Testis (tissue), 3 donors: ENCODE data around the gene CA6. TPM values are rescaled to one million over a fixed set of nuclear protein-coding genes. Genes with fewer than 3 reads are reported as not detected.

ENCODE experiments used
- DNase-seq: peaks from one replicate; pipeline ENCODE4 v3.0.0-alpha.2; 2019
- H3K27ac ChIP-seq, 2 donors: fragments of 200-600 bp; sonication (generic); one replicate each; pipeline ENCODE4 v1.5.1; 2019
- H3K27me3 ChIP-seq: fragments of 200-600 bp; sonication (generic); one replicate; pipeline ENCODE4 v1.5.1; 2019
- H3K36me3 ChIP-seq: fragments of 200-600 bp; sonication (generic); one replicate; pipeline ENCODE4 v1.5.1; 2017; ENCODE audit warnings: low read depth; ENCODE audit errors: missing control alignments
- H3K4me1 ChIP-seq: fragments of 200-600 bp; sonication (generic); one replicate; pipeline ENCODE4 v1.5.1; 2019
- H3K4me3 ChIP-seq, 2 donors: fragments of 200-600 bp; sonication (generic); one replicate each; pipeline ENCODE4 v1.5.1; 2017 to 2019
- H3K9me3 ChIP-seq: fragments of 200-600 bp; sonication (generic); one replicate; pipeline ENCODE4 v1.5.1; 2017
- CTCF ChIP-seq, 3 experiments: fragments of 450-650 bp in 2 of 3; fragments of 200-600 bp in 1 of 3; sonication (generic) in 1 of 3; IDR thresholded peaks; one replicate each; pipeline ENCODE4 v1.5.1; 2016 to 2019; ENCODE audit warnings: antibody characterized with exemption in 3 of 3, mild to moderate bottlenecking in 2 of 3, moderate library complexity in 1 of 3
- POLR2A ChIP-seq: fragments of 450-650 bp; IDR thresholded peaks from one replicate; pipeline ENCODE4 v1.6.1; 2017; ENCODE audit warnings: antibody characterized with exemption, mild to moderate bottlenecking, moderate library complexity
- WGBS, 2 donors: methylation state at CpG; one replicate each; pipeline ENCODE4 v1.1.5; 2018; 5-methylcytosine and 5-hydroxymethylcytosine counted together
- intact Hi-C: fragments of 100-400 bp; cut with DNase I; formaldehyde crosslinking; loops from one replicate; pipeline ENCODE4 v1.15.1; 2023; ENCODE audit warnings: low total_unique reads
- polyA plus RNA-seq: library from polyadenylated mRNA; stranded (reverse); fragments of 350-450 nt; fragmentation: Illumina TruSeq; extraction: RNeasy Lipid Tissue Mini Kit (QIAGEN cat#74804); gene quantifications from one replicate; pipeline ENCODE4 v1.2.3, GENCODE V29; 2014; ENCODE audit warnings: low read depth, low replicate concordance; ENCODE audit not compliant: insufficient read depth
- total RNA-seq, 2 donors: library from RNA; depleted of rRNA; stranded (reverse); fragments of >200 nt; gene quantifications; one replicate each; pipeline ENCODE4 v1.2.3, GENCODE V29; 2016

The CA6 gene
- total and polyA plus RNA-seq, 3 donors from 2014 or later: 0.68 TPM; not detected in 2

DNA sequence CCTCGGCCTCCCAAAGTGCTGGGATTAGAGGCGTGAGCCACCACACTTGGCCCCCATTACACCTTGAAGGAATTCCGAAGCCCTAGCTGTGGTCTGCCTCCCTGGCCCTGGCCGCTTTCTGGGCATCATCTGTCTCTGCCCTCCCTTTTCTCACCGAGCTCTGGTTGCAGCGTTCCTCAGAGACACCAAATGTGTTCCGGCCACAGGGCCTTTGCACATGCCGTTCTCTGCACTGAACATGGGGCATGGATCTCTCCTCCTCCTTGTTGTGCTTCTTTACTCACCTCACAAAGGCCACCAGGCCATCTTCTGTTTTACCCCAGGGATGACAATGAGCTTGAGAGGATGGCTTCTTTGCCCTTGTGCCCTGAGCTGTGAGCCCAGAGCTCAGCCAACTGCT is 39.3 kb downstream of the CA6 start:
- H3K4me3 ChIP-seq: no peak overlapping the region
- H3K4me1 ChIP-seq: peaks cover 10% of the 10 kb centered on the region
- DNase-seq: no peak
- TF ChIP-seq CTCF (IDR thresholded peaks at IDR 0.05) (no peak), POLR2A (no peak)
- H3K36me3 ChIP-seq: no peaks in the 10 kb centered on the region
- intact Hi-C loops: loop anchor here (5.0 kb wide), 1 partner anchor 123 kb away; no protein-coding TSS in a partner anchor
- no peaks in the 10 kb centered on the region for H3K27me3 ChIP-seq
- H3K9me3 ChIP-seq: no peaks in the 10 kb centered on the region
- no peak overlapping the region for H3K27ac ChIP-seq
- 82 to 91% methylated on average over 8 of the region's 8 CpGs for WGBS, 2 donors

DNA sequence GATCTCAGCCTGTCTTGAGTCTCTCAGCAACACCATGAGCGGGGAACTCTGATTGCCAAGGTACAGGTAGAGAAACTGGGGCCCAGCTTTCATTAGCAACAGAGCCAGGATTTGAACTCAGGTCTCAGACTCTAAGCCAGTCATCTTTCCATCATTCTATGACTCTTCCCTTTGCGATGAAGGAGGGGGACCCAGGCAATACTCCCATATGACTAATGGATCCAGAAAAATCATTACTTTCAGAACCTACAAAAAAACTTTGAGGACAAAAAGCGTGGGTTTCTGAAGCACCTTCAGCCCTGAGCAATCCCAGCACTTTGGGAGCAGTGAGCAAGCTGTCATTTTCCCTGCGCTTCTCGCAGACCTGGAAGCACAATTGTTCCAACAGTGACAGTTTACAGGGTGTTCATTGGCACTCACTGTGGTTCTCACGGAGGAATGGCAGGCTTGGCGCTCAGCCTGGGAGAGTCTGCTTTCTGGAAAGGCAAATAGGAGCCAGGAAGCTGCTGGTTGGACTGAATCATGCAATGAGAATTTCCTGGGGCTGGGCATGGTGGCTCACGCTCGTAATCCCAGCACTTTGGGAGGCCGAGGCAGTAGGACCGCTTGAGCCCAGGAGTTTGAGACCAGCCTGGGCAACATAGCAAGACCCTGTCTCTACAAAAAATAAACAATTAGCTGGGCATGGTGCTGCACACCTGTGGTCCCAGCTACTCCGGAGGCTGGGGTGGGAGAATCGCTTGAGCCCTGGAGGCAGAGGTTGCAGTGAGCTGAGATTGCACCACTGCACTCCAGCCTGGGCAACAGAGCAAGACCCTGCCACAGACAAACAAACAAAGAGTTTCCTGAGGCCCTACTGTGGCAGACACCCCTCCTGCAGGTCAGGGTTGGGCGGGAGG is 40.5 kb downstream of the CA6 start:
- Histone ChIP-seq H3K4me3 (no peak overlapping the region), H3K9me3 (no peaks in the 10 kb centered on the region), H3K4me1 (peaks cover 11% of the 10 kb centered on the region), H3K27ac (no peak overlapping the region), H3K36me3 (no peaks in the 10 kb centered on the region), H3K27me3 (no peaks in the 10 kb centered on the region)
- DNase-seq: peak; percentile 69
- 66 to 74% methylated on average over 14 of the region's 14 CpGs for WGBS, 2 donors
- TF ChIP-seq POLR2A (no peak), CTCF (IDR thresholded peaks at IDR 0.05) (no peak)
- intact Hi-C loops: loop anchor here (2.0 to 5.0 kb wide), 2 partner anchors 69 to 124 kb away; no protein-coding TSS in a partner anchor

GRCh38 chr1:8986814-8987190 is 41.1 kb downstream of the CA6 start:
- H3K36me3 ChIP-seq: no peaks in the 10 kb centered on the region
- no peak overlapping the region for H3K4me3 ChIP-seq
- no peaks in the 10 kb centered on the region for H3K27me3 ChIP-seq
- 92 to 94% methylated on average over 10 of the region's 10 CpGs for WGBS, 2 donors
- no peaks in the 10 kb centered on the region for H3K9me3 ChIP-seq
- peaks cover 11% of the 10 kb centered on the region for H3K4me1 ChIP-seq
- intact Hi-C loops: loop anchor here (2.0 to 5.0 kb wide), 2 partner anchors 70 to 125 kb away; no protein-coding TSS in a partner anchor
- no peak for DNase-seq
- no peak overlapping the region for H3K27ac ChIP-seq
- TF ChIP-seq CTCF (IDR thresholded peaks at IDR 0.05): no peak
- TF ChIP-seq POLR2A: no peak

GRCh38 chr1:8987881-8988617 is 42.4 kb downstream of the CA6 start:
- no peaks in the 10 kb centered on the region for H3K27me3 ChIP-seq
- H3K36me3 ChIP-seq: no peaks in the 10 kb centered on the region
- H3K9me3 ChIP-seq: no peaks in the 10 kb centered on the region
- peaks cover 11% of the 10 kb centered on the region for H3K4me1 ChIP-seq
- 30 to 38% methylated on average over 9 of the region's 9 CpGs for WGBS, 2 donors
- H3K4me3 ChIP-seq: no peak overlapping the region
- H3K27ac ChIP-seq: peak overlapping the region; percentile 23 to 54
- intact Hi-C loops: loop anchor here (2.0 to 5.0 kb wide), 2 partner anchors 71 to 126 kb away; no protein-coding TSS in a partner anchor
- peak; percentile 72 for DNase-seq
- peak; percentile 68 to 86 (median 84) for TF ChIP-seq CTCF (IDR thresholded peaks at IDR 0.05)
- no peak for TF ChIP-seq POLR2A
